H9 (cell line): ENCODE measurements around the gene GCAT. TPM values are rescaled to one million over a fixed set of nuclear protein-coding genes. Genes with fewer than 3 reads are reported as not detected.
A peak's percentile ranks its signal among the peaks of the same experiment; 100 is the strongest.

Source experiments
- DNase-seq: peaks from one replicate; pipeline ENCODE4 v3.0.0-alpha.2; 2017
- H2AFZ ChIP-seq: one replicate; pipeline ENCODE4 v1.6.1; 2013; ENCODE audit warnings: mild to moderate bottlenecking, low read length, control low read depth, moderate library complexity
- H2AK5ac ChIP-seq: 2 replicates; pipeline ENCODE4 v1.6.1; 2013; ENCODE audit warnings: low read length, control low read depth, mixed read lengths; ENCODE audit not compliant: insufficient read length
- H2BK120ac ChIP-seq: one replicate; pipeline ENCODE4 v1.6.1; 2013; ENCODE audit warnings: low read depth, mild to moderate bottlenecking, low read length, control low read depth, inconsistent platforms; ENCODE audit not compliant: poor library complexity, severe bottlenecking
- H2BK12ac ChIP-seq: 2 replicates; pipeline ENCODE4 v1.6.1; 2013; ENCODE audit warnings: low read length, control low read depth, mixed read lengths, low read depth; ENCODE audit not compliant: insufficient read length
- H2BK15ac ChIP-seq: 2 replicates; pipeline ENCODE4 v1.6.1; 2013; ENCODE audit warnings: low read depth, low read length, control low read depth
- H2BK20ac ChIP-seq: one replicate; pipeline ENCODE4 v1.6.1; 2013; ENCODE audit warnings: low read depth, mild to moderate bottlenecking, low read length, control low read depth, inconsistent platforms; ENCODE audit not compliant: poor library complexity, severe bottlenecking
- H2BK5ac ChIP-seq: 2 replicates; pipeline ENCODE4 v1.6.1; 2013; ENCODE audit warnings: low read length, control low read depth, mixed read lengths; ENCODE audit not compliant: insufficient read length
- H3K14ac ChIP-seq: 2 replicates; pipeline ENCODE4 v1.6.1; 2013; ENCODE audit warnings: low read length, control low read depth; ENCODE audit not compliant: insufficient read depth
- H3K18ac ChIP-seq: 2 replicates; pipeline ENCODE4 v1.6.1; 2013; ENCODE audit warnings: low read depth, mild to moderate bottlenecking, mixed read lengths, low read length, control low read depth; ENCODE audit not compliant: insufficient read length
- H3K23ac ChIP-seq: 2 replicates; pipeline ENCODE4 v1.6.1; 2013; ENCODE audit warnings: low read length, control low read depth, mixed read lengths, low read depth; ENCODE audit not compliant: insufficient read length
- H3K23me2 ChIP-seq: 2 replicates; pipeline ENCODE4 v1.6.1; 2013; ENCODE audit warnings: low read depth, mild to moderate bottlenecking, mixed read lengths, low read length, control low read depth; ENCODE audit not compliant: insufficient read length, poor library complexity, severe bottlenecking
- H3K27ac ChIP-seq: 2 replicates; pipeline ENCODE4 v1.5.1; 2013; ENCODE audit warnings: low read length, control low read depth, mixed read lengths, low read depth; ENCODE audit not compliant: insufficient read length
- H3K27me3 ChIP-seq: 2 replicates; pipeline ENCODE4 v1.6.1; 2013; ENCODE audit warnings: low read length, control low read depth, inconsistent platforms; ENCODE audit not compliant: insufficient read depth
- H3K4ac ChIP-seq: 2 replicates; pipeline ENCODE4 v1.6.1; 2013; ENCODE audit warnings: low read depth, mild to moderate bottlenecking, control low read depth, inconsistent platforms, low read length, moderate library complexity
- H3K4me1 ChIP-seq: 2 replicates; pipeline ENCODE4 v1.6.1; 2013; ENCODE audit warnings: low read length, control low read depth, inconsistent platforms; ENCODE audit not compliant: insufficient read depth
- H3K4me2 ChIP-seq: 2 replicates; pipeline ENCODE4 v1.6.1; 2013; ENCODE audit warnings: low read length, control low read depth, mixed read lengths; ENCODE audit not compliant: insufficient read length, insufficient read depth
- H3K56ac ChIP-seq: 2 replicates; pipeline ENCODE4 v1.6.1; 2013; ENCODE audit warnings: low read depth, mild to moderate bottlenecking, mixed read lengths, low read length, control low read depth; ENCODE audit not compliant: insufficient read length
- H3K79me1 ChIP-seq: 2 replicates; pipeline ENCODE4 v1.6.1; 2013; ENCODE audit warnings: low read depth, mild to moderate bottlenecking, moderate library complexity, low read length, control low read depth, inconsistent platforms; ENCODE audit not compliant: insufficient read depth, poor library complexity, severe bottlenecking
- H3K79me2 ChIP-seq: 2 replicates; pipeline ENCODE4 v1.6.1; 2013; ENCODE audit warnings: low read length, control low read depth, inconsistent platforms; ENCODE audit not compliant: insufficient read depth
- H3K9ac ChIP-seq: 2 replicates; pipeline ENCODE4 v1.6.1; 2013; ENCODE audit warnings: low read length, control low read depth, mixed read lengths; ENCODE audit not compliant: insufficient read length; ENCODE audit errors: extremely low read depth
- H3K9me3 ChIP-seq: one replicate; pipeline ENCODE4 v1.6.1; 2013; ENCODE audit warnings: low read depth, low read length, inconsistent platforms; ENCODE audit not compliant: control insufficient read depth
- H3T11ph ChIP-seq: one replicate; pipeline ENCODE4 v1.6.1; 2013; ENCODE audit warnings: mild to moderate bottlenecking, low read length, control low read depth, inconsistent platforms
- H4K20me1 ChIP-seq: one replicate; pipeline ENCODE4 v1.6.1; 2013; ENCODE audit not compliant: control insufficient read depth, insufficient read length, insufficient read depth
- H4K5ac ChIP-seq: 2 replicates; pipeline ENCODE4 v1.6.1; 2013; ENCODE audit warnings: low read depth, mild to moderate bottlenecking, mixed read lengths, low read length, control low read depth; ENCODE audit not compliant: insufficient read length
- H4K8ac ChIP-seq: replicated peaks from 2 replicates; pipeline ENCODE4 v1.6.1; 2013; ENCODE audit warnings: low read length, control low read depth, mixed read lengths, low read depth; ENCODE audit not compliant: insufficient read length
- H4K91ac ChIP-seq: 2 replicates; pipeline ENCODE4 v1.6.1; 2013; ENCODE audit warnings: low read depth, mild to moderate bottlenecking, moderate library complexity, mixed read lengths, low read length, control low read depth; ENCODE audit not compliant: insufficient read length
- H3K27ac Mint-ChIP-seq, 3 experiments: 2 replicates in 2 of 3; 3 replicates in 1 of 3; pipeline ENCODE4 v1.8.0; 2020 to 2021; ENCODE audit warnings: mixed read lengths in 3 of 3, mild to moderate bottlenecking in 1 of 3, moderate library complexity in 1 of 3
- H3K27me3 Mint-ChIP-seq: 2 replicates; pipeline ENCODE4 v1.8.0; 2021; ENCODE audit warnings: low read depth, mild to moderate bottlenecking, moderate library complexity, mixed read lengths
- H3K36me3 Mint-ChIP-seq, 3 experiments: 2 replicates in 2 of 3; 3 replicates in 1 of 3; pipeline ENCODE4 v1.8.0; 2020 to 2021; ENCODE audit warnings: low read depth in 3 of 3, mixed read lengths in 3 of 3; ENCODE audit not compliant: insufficient read depth in 1 of 3
- H3K4me1 Mint-ChIP-seq, 2 experiments: 2 replicates each; pipeline ENCODE4 v1.8.0; 2020; ENCODE audit warnings: mixed read lengths in 2 of 2
- H3K4me3 Mint-ChIP-seq, 2 experiments: 2 replicates in 1 of 2; 3 replicates in 1 of 2; pipeline ENCODE4 v1.8.0; 2020 to 2021; ENCODE audit warnings: mild to moderate bottlenecking in 2 of 2, mixed read lengths in 2 of 2, moderate library complexity in 1 of 2
- H3K9me3 Mint-ChIP-seq, 2 experiments: 2 replicates in 1 of 2; 3 replicates in 1 of 2; pipeline ENCODE4 v1.8.0; 2020; ENCODE audit warnings: mild to moderate bottlenecking in 2 of 2, mixed read lengths in 2 of 2, moderate library complexity in 1 of 2
- WGBS: extraction: QIAGEN DNeasy Blood & Tissue Kit; methylation state at CpG from one replicate; pipeline ENCODE4 v1.1.7; 2013; ENCODE audit warnings: missing lambda C conversion rate, low lambda C conversion rate, mixed read lengths; ENCODE audit not compliant: insufficient read length; ENCODE audit errors: extremely low coverage; 5-methylcytosine and 5-hydroxymethylcytosine counted together
- total RNA-seq: library from RNA; stranded (reverse); gene quantifications from 2 replicates; pipeline ENCODE4 v1.2.1, GENCODE V29; 2021
- TF ChIP-seq, protein P1 (sequence below): fragments of 200-600 bp; sonication (generic); conservative IDR thresholded peaks from 3 replicates; pipeline ENCODE4 v1.8.0; 2021; ENCODE audit warnings: antibody characterized with exemption, mild to moderate bottlenecking

GCAT gene
- total RNA-seq, 1 experiment from 2014 or later: 26.9 TPM

DNA sequence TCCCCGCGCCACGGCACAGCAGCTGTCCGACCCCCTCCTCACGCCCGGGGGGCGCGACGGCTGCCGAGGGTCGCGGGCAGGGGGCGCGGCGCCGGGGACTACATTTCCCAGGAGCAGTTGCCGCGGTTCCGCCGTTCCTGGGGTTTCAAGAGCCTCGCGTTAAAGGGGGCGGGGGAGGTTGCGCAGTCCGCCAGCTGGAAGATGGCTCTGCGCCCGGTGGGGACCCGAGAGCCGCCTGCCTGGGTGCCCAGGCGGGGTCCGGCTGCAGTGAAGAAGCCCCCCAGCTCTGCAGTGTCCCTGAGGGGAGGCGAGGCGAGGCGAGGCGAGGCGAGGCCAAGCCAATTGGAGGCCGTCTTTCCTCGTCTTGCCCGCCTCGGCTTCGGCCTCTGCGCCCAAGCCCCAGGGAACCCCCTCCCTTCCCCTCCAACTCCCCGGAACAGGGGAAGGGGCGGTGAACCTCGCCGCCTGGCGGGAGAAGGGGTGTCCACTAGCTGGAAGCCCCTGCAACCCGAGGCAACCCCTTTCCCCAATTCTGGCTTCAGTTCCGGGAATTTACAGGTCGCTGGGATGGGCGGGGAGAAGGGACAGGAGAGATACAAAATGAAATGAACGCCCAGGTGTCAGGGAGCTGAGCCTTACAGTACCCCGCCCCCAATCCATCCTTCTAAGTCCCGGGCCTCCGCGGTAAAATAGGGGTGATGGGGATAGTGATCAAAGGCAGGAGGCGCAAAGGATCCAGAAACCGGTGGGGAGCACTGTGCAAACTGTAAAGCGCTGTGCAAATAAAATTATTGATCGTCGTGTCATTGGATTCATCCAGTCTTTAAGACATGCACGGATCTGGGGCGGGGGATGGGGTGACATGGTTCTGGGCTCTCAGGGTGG, 5.2 kb upstream of the GCAT start:
- Mint-ChIP-seq H3K27ac (peak overlapping the region; percentile 55 to 86 (median 81); a peak in 3 of 7 replicates), H3K27me3 (peaks cover 70% of the 10 kb centered on the region), H3K4me1 (peaks cover 30 to 32% of the 10 kb centered on the region in 2 experiments), H3K36me3 (no peaks in the 10 kb centered on the region; a peak in 1 of 7 replicates), H3K4me3 (peak overlapping the region; percentile 66 to 89), H3K9me3 (peaks cover 0 to 4% of the 10 kb centered on the region in 2 experiments; a peak in 3 of 5 replicates)
- H3K4me2 ChIP-seq: peak overlapping the region; percentile 87
- no peaks in the 10 kb centered on the region for H3K79me1 ChIP-seq
- H3K9me3 ChIP-seq: no peaks in the 10 kb centered on the region
- no peak overlapping the region for H2BK5ac ChIP-seq
- WGBS: no CpG with 5 or more reads among the region's 63 CpGs
- no peak overlapping the region for H3K4ac ChIP-seq
- no peak overlapping the region for H2BK15ac ChIP-seq
- H3K14ac ChIP-seq: no peak overlapping the region; the same call in 1 of the 2 replicates
- H3K27me3 ChIP-seq: peaks cover 13% of the 10 kb centered on the region; the same call in 1 of the 2 replicates
- TF ChIP-seq, protein P1, sequence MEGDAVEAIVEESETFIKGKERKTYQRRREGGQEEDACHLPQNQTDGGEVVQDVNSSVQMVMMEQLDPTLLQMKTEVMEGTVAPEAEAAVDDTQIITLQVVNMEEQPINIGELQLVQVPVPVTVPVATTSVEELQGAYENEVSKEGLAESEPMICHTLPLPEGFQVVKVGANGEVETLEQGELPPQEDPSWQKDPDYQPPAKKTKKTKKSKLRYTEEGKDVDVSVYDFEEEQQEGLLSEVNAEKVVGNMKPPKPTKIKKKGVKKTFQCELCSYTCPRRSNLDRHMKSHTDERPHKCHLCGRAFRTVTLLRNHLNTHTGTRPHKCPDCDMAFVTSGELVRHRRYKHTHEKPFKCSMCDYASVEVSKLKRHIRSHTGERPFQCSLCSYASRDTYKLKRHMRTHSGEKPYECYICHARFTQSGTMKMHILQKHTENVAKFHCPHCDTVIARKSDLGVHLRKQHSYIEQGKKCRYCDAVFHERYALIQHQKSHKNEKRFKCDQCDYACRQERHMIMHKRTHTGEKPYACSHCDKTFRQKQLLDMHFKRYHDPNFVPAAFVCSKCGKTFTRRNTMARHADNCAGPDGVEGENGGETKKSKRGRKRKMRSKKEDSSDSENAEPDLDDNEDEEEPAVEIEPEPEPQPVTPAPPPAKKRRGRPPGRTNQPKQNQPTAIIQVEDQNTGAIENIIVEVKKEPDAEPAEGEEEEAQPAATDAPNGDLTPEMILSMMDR: peak; percentile 30; the same call in 1 of the 3 replicates
- H2BK20ac ChIP-seq: no peak overlapping the region
- H4K8ac ChIP-seq: no peak overlapping the region
- no peak overlapping the region for H3K23ac ChIP-seq
- no peak overlapping the region for H2BK120ac ChIP-seq
- no peaks in the 10 kb centered on the region for H3K79me2 ChIP-seq
- no peak overlapping the region for H3K56ac ChIP-seq
- no peaks in the 10 kb centered on the region for H4K20me1 ChIP-seq
- H4K5ac ChIP-seq: no peak overlapping the region
- no peak overlapping the region for H2AK5ac ChIP-seq
- DNase-seq: peak; percentile 80
- H3K27ac ChIP-seq: no peak overlapping the region
- H4K91ac ChIP-seq: no peak overlapping the region
- H3K9ac ChIP-seq: no peak overlapping the region
- no peak overlapping the region for H2BK12ac ChIP-seq
- H3T11ph ChIP-seq: no peak overlapping the region
- H3K4me1 ChIP-seq: no peaks in the 10 kb centered on the region; the same call in 1 of the 2 replicates
- H3K23me2 ChIP-seq: peaks cover 47% of the 10 kb centered on the region
- H2AFZ ChIP-seq: no peak overlapping the region
- H3K18ac ChIP-seq: no peak overlapping the region
